Measurements from ENCODE around the gene TIAM1. TPM values are rescaled to one million over a fixed set of nuclear protein-coding genes. Genes with fewer than 3 reads are reported as not detected.

TIAM1 gene
- total and polyA plus RNA-seq, 2 of the 8 experiments (the other 6 are each of a cell fraction or from before 2014, with no cell fraction given), result 10.1 to 30.7 TPM

DNA sequence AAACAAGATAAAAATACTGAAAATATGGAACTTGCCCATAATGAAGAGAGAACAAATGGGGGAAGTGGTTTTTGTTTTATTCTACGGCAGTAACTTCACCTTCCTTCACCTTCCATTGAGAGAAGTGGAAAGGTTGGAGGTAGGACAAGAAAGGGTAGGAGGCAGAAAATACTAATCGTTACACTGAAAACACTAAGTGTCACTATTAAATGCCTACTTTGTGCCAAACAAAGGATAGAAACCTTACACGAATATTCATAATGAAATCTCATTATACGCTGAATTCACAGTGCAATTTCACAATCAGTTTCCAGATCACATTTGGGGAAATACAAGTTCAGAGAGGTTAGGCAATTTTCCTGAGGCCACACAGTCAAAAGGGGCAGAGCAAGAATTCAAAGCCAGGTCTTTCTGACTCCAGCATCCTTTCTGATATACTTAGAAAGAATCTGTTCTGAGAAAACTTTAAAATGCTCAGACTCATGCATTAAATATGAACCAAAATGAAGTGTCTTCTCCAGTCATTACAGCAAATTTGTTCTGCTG is 3.0 kb downstream of the TIAM1 start:
- H3K9ac ChIP-seq (replicated peaks in 1 of 4; ENCODE audit: extremely low read depth in 1 of 4, low read depth in 3 of 4, low read length in 3 of 4), result no peak overlapping the region
- POLR2A ChIA-PET (ENCODE audit: partially characterized antibody), result no interaction called here
- no peak overlapping the region for H4K91ac ChIP-seq (replicated peaks; ENCODE audit: insufficient read length, low read length)
- CTCF ChIA-PET (ENCODE audit: partially characterized antibody), result no interaction called here
- no peaks in the 10 kb centered on the region for H3K36me3 ChIP-seq (ENCODE audit: control insufficient read depth in 2 of 4, insufficient read depth in 4 of 4, low read length in 3 of 4)
- no peak overlapping the region for H2AK5ac ChIP-seq (ENCODE audit: low read depth, low read length)
- H2BK12ac ChIP-seq (ENCODE audit: low read depth, low read length), result no peak overlapping the region
- H2BK20ac ChIP-seq (ENCODE audit: low read length), result no peak overlapping the region
- no peak overlapping the region for H4K5ac ChIP-seq (ENCODE audit: insufficient read length, low read depth, low read length)
- H3K18ac ChIP-seq (ENCODE audit: extremely low read depth, low read length), result no peak overlapping the region
- no peak overlapping the region for H3K23ac ChIP-seq (ENCODE audit: insufficient read length)
- no peak overlapping the region for H3K14ac ChIP-seq (ENCODE audit: insufficient read length)
- no peak overlapping the region for H3K4me3 ChIP-seq (ENCODE audit: extremely low read depth in 1 of 4, insufficient read depth in 2 of 4, low read depth in 3 of 4, low read length in 4 of 4)
- H3K4ac ChIP-seq (replicated peaks; ENCODE audit: insufficient read length, low read depth, low read length), result no peak overlapping the region
- peaks cover 3% of the 10 kb centered on the region; the same call in 1 of the 2 replicates for H3K79me1 ChIP-seq (ENCODE audit: low read depth, low read length)
- no peak overlapping the region for H3K4me2 ChIP-seq (ENCODE audit: insufficient read depth in 1 of 2, low read depth in 2 of 2, low read length in 2 of 2)
- H4K8ac ChIP-seq (ENCODE audit: extremely low read depth, insufficient read depth, low read length), result no peak overlapping the region
- DNase-seq (ENCODE audit: low read depth in 1 of 2, low spot score in 2 of 2), result no peak
- no peaks in the 10 kb centered on the region for H3K9me3 ChIP-seq (ENCODE audit: insufficient read depth in 2 of 2, low read depth in 1 of 2, low read length in 1 of 2)
- no peak overlapping the region for H3K56ac ChIP-seq (replicated peaks; ENCODE audit: insufficient read length, low read depth, low read length)
- no peak overlapping the region for H2BK15ac ChIP-seq (ENCODE audit: low read length)
- H3K27ac ChIP-seq (ENCODE audit: low read depth, low read length), result no peak overlapping the region
- H4K20me1 ChIP-seq (replicated peaks in 1 of 2; ENCODE audit: control insufficient read depth in 1 of 2, insufficient read depth in 2 of 2, low read length in 2 of 2), result peaks cover 0 to 4% of the 10 kb centered on the region in 2 experiments
- peaks cover 0 to 14% of the 10 kb centered on the region in 2 experiments; a peak in 2 of 4 replicates for H3K79me2 ChIP-seq (ENCODE audit: control insufficient read depth in 1 of 2, insufficient read depth in 2 of 2, low read length in 2 of 2)
- no peak for FAIRE-seq
- peaks cover 10% of the 10 kb centered on the region for H3K23me2 ChIP-seq (ENCODE audit: low read depth, low read length)
- peaks cover 0 to 2% (median 0%) of the 10 kb centered on the region in 4 experiments; a peak in 1 of 7 replicates for H3K27me3 ChIP-seq (replicated peaks in 1 of 4; ENCODE audit: control insufficient read depth in 3 of 4, extremely low read depth in 1 of 4, insufficient read depth in 3 of 4, low read length in 3 of 4)
- WGBS, 2 experiments (ENCODE audit: extremely low coverage in 1 of 2, insufficient coverage in 1 of 2, insufficient read length in 1 of 2, insufficient replicate concordance in 2 of 2, low coverage in 1 of 2, low lambda C conversion rate in 2 of 2, missing lambda C conversion rate in 1 of 2), result 86% methylated on average over 4 of the region's 4 CpGs; no CpG with 5 or more reads in 1 of the 2 experiments
- peaks cover 2 to 9% (median 3%) of the 10 kb centered on the region in 4 experiments; a peak in 3 of 7 replicates for H3K4me1 ChIP-seq (replicated peaks in 1 of 4; ENCODE audit: control insufficient read depth in 3 of 4, insufficient read depth in 4 of 4, low read length in 3 of 4)
- no peak overlapping the region for H2BK5ac ChIP-seq (ENCODE audit: low read depth, low read length)
- H2BK120ac ChIP-seq (replicated peaks; ENCODE audit: low read depth, low read length), result no peak overlapping the region
- H2AFZ ChIP-seq (ENCODE audit: low read length), result no peak overlapping the region
- TF ChIP-seq TBP (IDR thresholded peaks at IDR 0.05; ENCODE audit: low read depth, low read length) (no peak), CHD2 (IDR thresholded peaks at IDR 0.05; ENCODE audit: low read length) (no peak), HDAC6 (IDR thresholded peaks at IDR 0.05; ENCODE audit: low read depth, low read length) (no peak), EP300 (IDR thresholded peaks at IDR 0.05; ENCODE audit: borderline replicate concordance in 1 of 2, low read depth in 2 of 2, low read length in 2 of 2) (no peak), TEAD4 (IDR thresholded peaks at IDR 0.05; ENCODE audit: low read depth, low read length) (no peak), JUND (IDR thresholded peaks at IDR 0.05; ENCODE audit: low read length) (no peak), CEBPB (IDR thresholded peaks at IDR 0.05; ENCODE audit: low read depth, low read length) (no peak), HDAC2 (IDR thresholded peaks at IDR 0.05; ENCODE audit: borderline replicate concordance in 1 of 2, low read depth in 2 of 2, low read length in 2 of 2) (0 out of 4 replicates have a peak, but pooled peaks of 1 of the 2 experiments have one; percentile 63), YY1 (IDR thresholded peaks at IDR 0.05; ENCODE audit: low read depth, low read length) (no peak), JUN (IDR thresholded peaks at IDR 0.05; ENCODE audit: low read depth, low read length) (no peak)
- TF ChIP-seq, protein P1, sequence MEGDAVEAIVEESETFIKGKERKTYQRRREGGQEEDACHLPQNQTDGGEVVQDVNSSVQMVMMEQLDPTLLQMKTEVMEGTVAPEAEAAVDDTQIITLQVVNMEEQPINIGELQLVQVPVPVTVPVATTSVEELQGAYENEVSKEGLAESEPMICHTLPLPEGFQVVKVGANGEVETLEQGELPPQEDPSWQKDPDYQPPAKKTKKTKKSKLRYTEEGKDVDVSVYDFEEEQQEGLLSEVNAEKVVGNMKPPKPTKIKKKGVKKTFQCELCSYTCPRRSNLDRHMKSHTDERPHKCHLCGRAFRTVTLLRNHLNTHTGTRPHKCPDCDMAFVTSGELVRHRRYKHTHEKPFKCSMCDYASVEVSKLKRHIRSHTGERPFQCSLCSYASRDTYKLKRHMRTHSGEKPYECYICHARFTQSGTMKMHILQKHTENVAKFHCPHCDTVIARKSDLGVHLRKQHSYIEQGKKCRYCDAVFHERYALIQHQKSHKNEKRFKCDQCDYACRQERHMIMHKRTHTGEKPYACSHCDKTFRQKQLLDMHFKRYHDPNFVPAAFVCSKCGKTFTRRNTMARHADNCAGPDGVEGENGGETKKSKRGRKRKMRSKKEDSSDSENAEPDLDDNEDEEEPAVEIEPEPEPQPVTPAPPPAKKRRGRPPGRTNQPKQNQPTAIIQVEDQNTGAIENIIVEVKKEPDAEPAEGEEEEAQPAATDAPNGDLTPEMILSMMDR (IDR thresholded peaks at IDR 0.05; ENCODE audit: control extremely low read depth in 1 of 3, insufficient read depth in 1 of 3, low read depth in 1 of 3, low read length in 3 of 3), result no peak
